IMR-90 (cell line): ENCODE measurements around the gene PAEP. TPM values are rescaled to one million over a fixed set of nuclear protein-coding genes. Genes with fewer than 3 reads are reported as not detected.

Experiments
- ATAC-seq: fragments of 200-7000 bp; cut with Tn5 transposase; 2 replicates; pipeline ENCODE4 v1.9.1; 2020; ENCODE audit warnings: low read depth, mild to moderate bottlenecking, moderate library complexity
- BruUV-seq: library from RNA; stranded (reverse); fragments of 400-500 nt; replicated peaks from 2 replicates; lab custom pipeline; 2021; lab: Mats Ljungman, UMichigan
- CTCF ChIA-PET: fragments of 300-600 bp; formaldehyde crosslinking; extraction: SDS; loops from one replicate; lab custom pipeline; 2021; ENCODE audit warnings: antibody characterized with exemption; lab: Yijun Ruan, JAX
- POLR2A ChIA-PET: fragments of 300-600 bp; sonication (Branson Sonifier 250); formaldehyde crosslinking; loops from one replicate; lab custom pipeline; 2022; ENCODE audit warnings: antibody characterized with exemption; ENCODE audit not compliant: unreplicated experiment; lab: Charles Lee
- DNase-seq: peaks from one replicate; pipeline ENCODE4 v3.0.0; 2013
- H2AFZ ChIP-seq: replicated peaks from 2 replicates; pipeline ENCODE3; 2013; ENCODE audit warnings: low read length, mild to moderate bottlenecking; ENCODE audit not compliant: poor library complexity
- H2AK5ac ChIP-seq: 2 replicates; pipeline ENCODE4 v1.6.1; 2013; ENCODE audit warnings: low read depth, low read length, inconsistent platforms
- H2AK9ac ChIP-seq: replicated peaks from 2 replicates; pipeline ENCODE3; 2013; ENCODE audit warnings: mild to moderate bottlenecking, low read depth, low read length, moderate library complexity; ENCODE audit not compliant: poor library complexity
- H2BK120ac ChIP-seq: 2 replicates; pipeline ENCODE4 v1.6.1; 2013; ENCODE audit warnings: low read depth, low read length, inconsistent platforms
- H2BK15ac ChIP-seq: 3 replicates; pipeline ENCODE4 v1.6.1; 2013; ENCODE audit warnings: low read depth, low read length, inconsistent platforms
- H2BK20ac ChIP-seq: 2 replicates; pipeline ENCODE4 v1.6.1; 2013; ENCODE audit warnings: low read depth, mild to moderate bottlenecking, inconsistent platforms, low read length, moderate library complexity
- H2BK5ac ChIP-seq: 2 replicates; pipeline ENCODE4 v1.6.1; 2013; ENCODE audit warnings: mild to moderate bottlenecking, low read depth, low read length, inconsistent platforms; ENCODE audit not compliant: poor library complexity, severe bottlenecking
- H3K14ac ChIP-seq: replicated peaks from 2 replicates; pipeline ENCODE4 v1.6.1; 2013; ENCODE audit warnings: low read depth, low read length, inconsistent platforms
- H3K18ac ChIP-seq: 2 replicates; pipeline ENCODE4 v1.6.1; 2013; ENCODE audit warnings: low read depth, low read length, control low read depth
- H3K23ac ChIP-seq: 2 replicates; pipeline ENCODE4 v1.6.1; 2013; ENCODE audit warnings: low read depth, low read length, inconsistent platforms
- H3K27ac ChIP-seq: 2 replicates; pipeline ENCODE4 v1.5.1; 2013; ENCODE audit warnings: mild to moderate bottlenecking, control low read depth, low read length; ENCODE audit not compliant: insufficient read depth
- H3K27me3 ChIP-seq: 2 replicates; pipeline ENCODE4 v1.6.1; 2013; ENCODE audit warnings: low read length; ENCODE audit not compliant: control insufficient read depth, insufficient read depth
- H3K36me3 ChIP-seq: 2 replicates; pipeline ENCODE4 v1.6.1; 2013; ENCODE audit warnings: low read length, mixed read lengths; ENCODE audit not compliant: control insufficient read depth, insufficient read depth
- H3K4ac ChIP-seq: 2 replicates; pipeline ENCODE4 v1.6.1; 2013; ENCODE audit warnings: low read depth, low read length, inconsistent platforms
- H3K4me1 ChIP-seq: 2 replicates; pipeline ENCODE4 v1.6.1; 2013; ENCODE audit warnings: low read length, mixed read lengths; ENCODE audit not compliant: control insufficient read depth, insufficient read depth
- H3K4me2 ChIP-seq: 2 replicates; pipeline ENCODE4 v1.6.1; 2013; ENCODE audit warnings: low read depth, mild to moderate bottlenecking, control low read depth, low read length, moderate library complexity
- H3K4me3 ChIP-seq: 2 replicates; pipeline ENCODE4 v1.5.1; 2013; ENCODE audit warnings: low read depth, mild to moderate bottlenecking, control low read depth, low read length, moderate library complexity; ENCODE audit not compliant: insufficient read depth
- H3K56ac ChIP-seq: 2 replicates; pipeline ENCODE4 v1.6.1; 2013; ENCODE audit warnings: low read length, inconsistent platforms; ENCODE audit not compliant: insufficient read depth; ENCODE audit errors: extremely low read depth
- H3K79me1 ChIP-seq, 2 experiments: 2 replicates each; pipeline ENCODE4 v1.6.1; 2013; ENCODE audit warnings: low read length in 2 of 2, inconsistent platforms in 1 of 2, low read depth in 1 of 2
- H3K9ac ChIP-seq: 2 replicates; pipeline ENCODE4 v1.6.1; 2013; ENCODE audit warnings: low read depth, low read length, control low read depth
- H3K9me1 ChIP-seq: 2 replicates; pipeline ENCODE4 v1.6.1; 2013; ENCODE audit warnings: low read length, inconsistent platforms; ENCODE audit not compliant: insufficient read depth
- H3K9me3 ChIP-seq: 2 replicates; pipeline ENCODE4 v1.6.1; 2013; ENCODE audit warnings: low read length; ENCODE audit not compliant: control insufficient read depth, insufficient read depth
- H4K20me1 ChIP-seq: 2 replicates; pipeline ENCODE4 v1.6.1; 2013; ENCODE audit warnings: low read length, inconsistent platforms; ENCODE audit not compliant: insufficient read depth
- H4K5ac ChIP-seq: 2 replicates; pipeline ENCODE4 v1.6.1; 2013; ENCODE audit warnings: mild to moderate bottlenecking, low read depth, low read length, control low read depth
- H4K8ac ChIP-seq, 2 experiments: 2 replicates each; pipeline ENCODE4 v1.6.1; 2013; ENCODE audit warnings: low read depth in 2 of 2, low read length in 2 of 2, control low read depth in 1 of 2, inconsistent platforms in 1 of 2
- H4K91ac ChIP-seq: 2 replicates; pipeline ENCODE4 v1.6.1; 2013; ENCODE audit warnings: low read depth, low read length, inconsistent platforms; ENCODE audit not compliant: insufficient read depth
- BHLHE40 ChIP-seq: fragments of 150-350 bp; IDR thresholded peaks from 2 replicates; pipeline ENCODE4 v1.6.1; 2016; ENCODE audit warnings: mild to moderate bottlenecking, low read depth, low read length
- CEBPB ChIP-seq: IDR thresholded peaks from 2 replicates; pipeline ENCODE4 v1.6.1; 2012; ENCODE audit warnings: low read depth, low read length, improper control_type of control experiment
- CHD1 ChIP-seq: IDR thresholded peaks from 2 replicates; pipeline ENCODE4 v1.6.1; 2012; ENCODE audit warnings: low read depth, low read length, improper control_type of control experiment
- FOS ChIP-seq: fragments of 150-350 bp; IDR thresholded peaks from 2 replicates; pipeline ENCODE4 v1.6.1; 2016; ENCODE audit warnings: low read depth, low read length
- MAFK ChIP-seq: IDR thresholded peaks from 2 replicates; pipeline ENCODE4 v1.6.1; 2012; ENCODE audit warnings: low read depth, low read length, improper control_type of control experiment
- MAZ ChIP-seq: IDR thresholded peaks from 2 replicates; pipeline ENCODE4 v1.6.1; 2012; ENCODE audit warnings: low read depth, mild to moderate bottlenecking, low read length, improper control_type of control experiment, moderate library complexity, borderline replicate concordance
- MXI1 ChIP-seq: IDR thresholded peaks from 2 replicates; pipeline ENCODE4 v1.6.1; 2012; ENCODE audit warnings: low read depth, mild to moderate bottlenecking, low read length, moderate library complexity, borderline replicate concordance
- NFE2L2 ChIP-seq: fragments of 150-350 bp; IDR thresholded peaks from 2 replicates; pipeline ENCODE4 v1.6.1; 2016; ENCODE audit warnings: low read depth, mild to moderate bottlenecking, low read length
- RAD21 ChIP-seq: IDR thresholded peaks from 2 replicates; pipeline ENCODE4 v1.6.1; 2012; ENCODE audit warnings: low read length, improper control_type of control experiment
- RCOR1 ChIP-seq: IDR thresholded peaks from 2 replicates; pipeline ENCODE4 v1.6.1; 2012; ENCODE audit warnings: mild to moderate bottlenecking, low read length, improper control_type of control experiment; ENCODE audit not compliant: insufficient replicate concordance
- RFX5 ChIP-seq: IDR thresholded peaks from 2 replicates; pipeline ENCODE4 v1.8.0; 2012; ENCODE audit warnings: low read depth, mild to moderate bottlenecking, low read length, moderate library complexity
- SMC3 ChIP-seq: fragments of 150-350 bp; IDR thresholded peaks from 2 replicates; pipeline ENCODE4 v1.6.1; 2016; ENCODE audit warnings: low read depth, mild to moderate bottlenecking, antibody characterized with exemption, low read length, moderate library complexity
- WGBS, 2 experiments: methylation state at CpG; one replicate each; pipeline versions ENCODE4 v1.1.5 to v1.1.7; 2013; ENCODE audit warnings: missing lambda C conversion rate in 2 of 2; ENCODE audit not compliant: insufficient read length in 1 of 2; ENCODE audit errors: extremely low coverage in 2 of 2; 5-methylcytosine and 5-hydroxymethylcytosine counted together
- dilution Hi-C: fragments of 300-500 bp; cut with HindIII; formaldehyde crosslinking; loops from one replicate; pipeline ENCODE4 v1.14.3; 2018; ENCODE audit warnings: low sequenced_read_pairs; ENCODE audit not compliant: unreplicated experiment
- in situ Hi-C: fragments of 300-500 bp; cut with MboI; formaldehyde crosslinking; loops from 3 replicates; pipeline ENCODE4 v1.14.3; 2019; ENCODE audit warnings: low sequenced_read_pairs, inconsistent platforms, mixed read lengths
- intact Hi-C: fragments of 100-400 bp; cut with micrococcal nuclease; formaldehyde crosslinking; loops from 2 replicates; pipeline ENCODE4 v1.10.0; 2022
- polyA plus RNA-seq, 3 experiments: library from polyadenylated mRNA; depleted of rRNA; stranded (reverse); fragments of >200 nt; gene quantifications; 2 replicates each; pipeline ENCODE4 v1.2.3, GENCODE V29; 2012; ENCODE audit warnings: low replicate concordance in 1 of 3
- total RNA-seq: library from RNA; depleted of rRNA; stranded (reverse); fragments of >200 nt; gene quantifications from 2 replicates; pipeline ENCODE4 v1.2.3, GENCODE V29; 2012
- TF ChIP-seq, protein P1 (sequence below): fragments of 150-350 bp; IDR thresholded peaks from 2 replicates; pipeline ENCODE4 v1.6.1; 2017; ENCODE audit warnings: mild to moderate bottlenecking, antibody characterized with exemption, low read length, low read depth
- TF ChIP-seq, protein P2 (sequence below): conservative IDR thresholded peaks from 2 replicates; pipeline ENCODE4 v1.5.1; 2012; ENCODE audit warnings: mild to moderate bottlenecking, low read depth, low read length, improper control_type of control experiment

Gene PAEP
- total and polyA plus RNA-seq, 2 of the 4 experiments (the other 2 are of a cell fraction), result not detected

DNA sequence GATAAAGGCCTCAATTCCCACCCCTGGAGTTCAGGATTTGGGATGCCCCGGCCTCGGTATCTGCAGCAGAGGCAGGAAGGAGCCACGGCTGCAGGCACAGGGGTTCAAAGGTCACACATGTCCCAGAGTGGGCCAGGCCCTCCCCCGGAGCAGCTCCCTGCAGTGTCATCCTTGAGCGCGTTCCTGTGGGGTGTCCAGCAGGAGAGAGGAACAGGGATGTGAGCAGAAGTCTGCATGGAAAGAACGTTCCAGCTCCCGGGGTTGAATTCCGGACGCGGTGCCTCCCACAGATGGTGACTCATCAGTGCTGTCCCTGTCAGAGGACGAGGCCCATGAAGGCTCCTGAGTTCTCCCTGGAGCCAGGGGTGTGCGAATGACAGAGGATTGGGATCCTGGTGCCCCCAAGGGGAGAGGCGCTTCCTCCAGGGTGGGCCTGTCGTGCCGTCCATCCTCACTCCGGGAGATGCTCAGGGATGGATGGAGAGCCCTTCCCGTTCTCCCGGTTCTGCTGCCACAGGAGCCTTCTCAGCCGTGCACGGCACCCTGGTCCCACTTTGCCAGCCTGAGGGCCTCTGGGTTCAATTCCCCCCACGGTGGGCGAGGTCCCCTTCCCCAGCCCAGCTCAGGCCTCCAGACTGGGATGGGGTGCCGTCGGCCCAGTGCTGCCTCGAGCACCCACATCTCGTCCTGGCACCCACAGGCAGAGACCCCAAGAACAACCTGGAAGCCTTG, 37.3 kb upstream of the PAEP start:
- no peak overlapping the region for H3K4me2 ChIP-seq
- intact Hi-C loops (no loop called here), dilution Hi-C loops (no loop called here), in situ Hi-C loops (no loop called here)
- H3K36me3 ChIP-seq, result no peaks in the 10 kb centered on the region
- H2AFZ ChIP-seq, result no peak overlapping the region
- no peak overlapping the region for H3K27ac ChIP-seq
- no peaks in the 10 kb centered on the region; the same call in none of the 2 replicates for H3K27me3 ChIP-seq
- no peak overlapping the region for H4K8ac ChIP-seq
- no peak overlapping the region for H3K9ac ChIP-seq
- WGBS, 2 experiments, result 64% methylated on average over 12 of the region's 27 CpGs; no CpG with 5 or more reads in 1 of the 2 experiments
- POLR2A ChIA-PET, result no interaction called here
- H3K4ac ChIP-seq, result no peak overlapping the region
- H3K79me1 ChIP-seq, result no peaks in the 10 kb centered on the region
- H2BK15ac ChIP-seq, result no peak overlapping the region
- H2BK120ac ChIP-seq, result no peak overlapping the region
- H2BK5ac ChIP-seq, result no peak overlapping the region
- H2AK5ac ChIP-seq, result no peak overlapping the region
- ATAC-seq (no peak), DNase-seq (no peak)
- H3K18ac ChIP-seq, result no peak overlapping the region
- H3K4me1 ChIP-seq, result no peaks in the 10 kb centered on the region
- no peak overlapping the region for H2AK9ac ChIP-seq
- no peaks in the 10 kb centered on the region for H3K9me1 ChIP-seq
- H3K14ac ChIP-seq, result no peak overlapping the region
- no peak overlapping the region for H4K91ac ChIP-seq
- CTCF ChIA-PET, result no interaction called here
- no peak overlapping the region for H3K56ac ChIP-seq
- BruUV-seq, result no TSS peak
- no peaks in the 10 kb centered on the region for H3K9me3 ChIP-seq
- no peak overlapping the region for H2BK20ac ChIP-seq
- H4K5ac ChIP-seq, result no peak overlapping the region
- no peak overlapping the region for H3K23ac ChIP-seq
- no peak overlapping the region for H3K4me3 ChIP-seq
- no peak for TF ChIP-seq NFE2L2
- TF ChIP-seq FOS, result no peak
- TF ChIP-seq RAD21, result no peak
- no peak for TF ChIP-seq RFX5
- TF ChIP-seq MAZ, result no peak
- TF ChIP-seq, protein P1, sequence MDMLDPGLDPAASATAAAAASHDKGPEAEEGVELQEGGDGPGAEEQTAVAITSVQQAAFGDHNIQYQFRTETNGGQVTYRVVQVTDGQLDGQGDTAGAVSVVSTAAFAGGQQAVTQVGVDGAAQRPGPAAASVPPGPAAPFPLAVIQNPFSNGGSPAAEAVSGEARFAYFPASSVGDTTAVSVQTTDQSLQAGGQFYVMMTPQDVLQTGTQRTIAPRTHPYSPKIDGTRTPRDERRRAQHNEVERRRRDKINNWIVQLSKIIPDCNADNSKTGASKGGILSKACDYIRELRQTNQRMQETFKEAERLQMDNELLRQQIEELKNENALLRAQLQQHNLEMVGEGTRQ, result no peak
- TF ChIP-seq SMC3, result no peak
- no peak for TF ChIP-seq RCOR1
- TF ChIP-seq MAFK, result no peak
- no peak for TF ChIP-seq MXI1
- TF ChIP-seq, protein P2, sequence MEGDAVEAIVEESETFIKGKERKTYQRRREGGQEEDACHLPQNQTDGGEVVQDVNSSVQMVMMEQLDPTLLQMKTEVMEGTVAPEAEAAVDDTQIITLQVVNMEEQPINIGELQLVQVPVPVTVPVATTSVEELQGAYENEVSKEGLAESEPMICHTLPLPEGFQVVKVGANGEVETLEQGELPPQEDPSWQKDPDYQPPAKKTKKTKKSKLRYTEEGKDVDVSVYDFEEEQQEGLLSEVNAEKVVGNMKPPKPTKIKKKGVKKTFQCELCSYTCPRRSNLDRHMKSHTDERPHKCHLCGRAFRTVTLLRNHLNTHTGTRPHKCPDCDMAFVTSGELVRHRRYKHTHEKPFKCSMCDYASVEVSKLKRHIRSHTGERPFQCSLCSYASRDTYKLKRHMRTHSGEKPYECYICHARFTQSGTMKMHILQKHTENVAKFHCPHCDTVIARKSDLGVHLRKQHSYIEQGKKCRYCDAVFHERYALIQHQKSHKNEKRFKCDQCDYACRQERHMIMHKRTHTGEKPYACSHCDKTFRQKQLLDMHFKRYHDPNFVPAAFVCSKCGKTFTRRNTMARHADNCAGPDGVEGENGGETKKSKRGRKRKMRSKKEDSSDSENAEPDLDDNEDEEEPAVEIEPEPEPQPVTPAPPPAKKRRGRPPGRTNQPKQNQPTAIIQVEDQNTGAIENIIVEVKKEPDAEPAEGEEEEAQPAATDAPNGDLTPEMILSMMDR, result no peak
- TF ChIP-seq CHD1, result no peak
- TF ChIP-seq BHLHE40, result no peak
- TF ChIP-seq CEBPB, result no peak
- H4K20me1 ChIP-seq, result no peaks in the 10 kb centered on the region
